T-helper 1 cell treated with Interleukin-12 subunit alpha and Interleukin-12 subunit beta and Interleukin-4 antibody, amounts not matched to agents 30 μg/mL and 1 μg/mL, for 36 hours (primary cell): ENCODE measurements around the gene ENG.

Experiments
- H3K27ac Mint-ChIP-seq: one replicate; pipeline ENCODE4 v1.8.0; 2021; ENCODE audit warnings: mild to moderate bottlenecking, mixed read lengths
- H3K27me3 Mint-ChIP-seq: one replicate; pipeline ENCODE4 v1.8.0; 2021; ENCODE audit warnings: low read depth, mixed read lengths
- H3K36me3 Mint-ChIP-seq: one replicate; pipeline ENCODE4 v1.8.0; 2021; ENCODE audit warnings: low read depth, mixed read lengths
- H3K4me1 Mint-ChIP-seq: one replicate; pipeline ENCODE4 v1.8.0; 2021; ENCODE audit warnings: low read depth, mixed read lengths
- H3K4me3 Mint-ChIP-seq: one replicate; pipeline ENCODE4 v1.8.0; 2021; ENCODE audit warnings: mild to moderate bottlenecking, moderate library complexity, mixed read lengths
- H3K9me3 Mint-ChIP-seq: one replicate; pipeline ENCODE4 v1.8.0; 2021; ENCODE audit warnings: mixed read lengths

The ENG gene

GRCh38 chr9:127863191-127863621 is 8.7 kb upstream of the ENG start:
- peaks cover 31% of the 10 kb centered on the region for H3K4me1 Mint-ChIP-seq
- peak overlapping the region; percentile 83 for H3K27ac Mint-ChIP-seq
- no peak overlapping the region for H3K4me3 Mint-ChIP-seq
- H3K36me3 Mint-ChIP-seq, result peaks cover 13% of the 10 kb centered on the region
- no peaks in the 10 kb centered on the region for H3K27me3 Mint-ChIP-seq
- no peaks in the 10 kb centered on the region for H3K9me3 Mint-ChIP-seq

- H3K27ac Mint-ChIP-seq, result peak overlapping the region; percentile 83
- peaks cover 31% of the 10 kb centered on the region for H3K4me1 Mint-ChIP-seq
- no peaks in the 10 kb centered on the region for H3K27me3 Mint-ChIP-seq
- peaks cover 13% of the 10 kb centered on the region for H3K36me3 Mint-ChIP-seq
- H3K4me3 Mint-ChIP-seq, result no peak overlapping the region
- no peaks in the 10 kb centered on the region for H3K9me3 Mint-ChIP-seq
These were observed 7.9 kb upstream of the ENG start for GRCh38 chr9:127862075-127863011.

- H3K27ac Mint-ChIP-seq, result no peak overlapping the region
- no peaks in the 10 kb centered on the region for H3K27me3 Mint-ChIP-seq
- peaks cover 9% of the 10 kb centered on the region for H3K36me3 Mint-ChIP-seq
- H3K9me3 Mint-ChIP-seq, result no peaks in the 10 kb centered on the region
- no peak overlapping the region for H3K4me3 Mint-ChIP-seq
- peaks cover 29% of the 10 kb centered on the region for H3K4me1 Mint-ChIP-seq
These were observed 6.3 kb upstream of the ENG start for GRCh38 chr9:127860779-127861178.

GRCh38 chr9:127860260-127860659 is 5.8 kb upstream of the ENG start:
- H3K4me3 Mint-ChIP-seq, result no peak overlapping the region
- peaks cover 5% of the 10 kb centered on the region for H3K36me3 Mint-ChIP-seq
- H3K4me1 Mint-ChIP-seq, result peaks cover 24% of the 10 kb centered on the region

GRCh38 chr9:127858041-127858512 is 3.6 kb upstream of the ENG start:
- no peak overlapping the region for H3K27ac Mint-ChIP-seq

More at GRCh38 chr9:127860260-127860659, 5.8 kb upstream of the ENG start:
- no peaks in the 10 kb centered on the region for H3K27me3 Mint-ChIP-seq
- H3K9me3 Mint-ChIP-seq, result no peaks in the 10 kb centered on the region
- no peak overlapping the region for H3K27ac Mint-ChIP-seq

GRCh38 chr9:127857278-127857677 is 2.8 kb upstream of the ENG start:
- H3K36me3 Mint-ChIP-seq, result peaks cover 3% of the 10 kb centered on the region
- no peak overlapping the region for H3K27ac Mint-ChIP-seq
- no peaks in the 10 kb centered on the region for H3K27me3 Mint-ChIP-seq
- H3K9me3 Mint-ChIP-seq, result no peaks in the 10 kb centered on the region
- peaks cover 24% of the 10 kb centered on the region for H3K4me1 Mint-ChIP-seq
- no peak overlapping the region for H3K4me3 Mint-ChIP-seq

More at GRCh38 chr9:127858041-127858512, 3.6 kb upstream of the ENG start:
- H3K4me3 Mint-ChIP-seq, result no peak overlapping the region
- H3K9me3 Mint-ChIP-seq, result no peaks in the 10 kb centered on the region
- peaks cover 27% of the 10 kb centered on the region for H3K4me1 Mint-ChIP-seq
- H3K36me3 Mint-ChIP-seq, result peaks cover 2% of the 10 kb centered on the region
- no peaks in the 10 kb centered on the region for H3K27me3 Mint-ChIP-seq

- H3K27ac Mint-ChIP-seq, result no peak overlapping the region
- H3K4me1 Mint-ChIP-seq, result peaks cover 26% of the 10 kb centered on the region
- H3K4me3 Mint-ChIP-seq, result no peak overlapping the region
- no peaks in the 10 kb centered on the region for H3K9me3 Mint-ChIP-seq
- peaks cover 6% of the 10 kb centered on the region for H3K36me3 Mint-ChIP-seq
- H3K27me3 Mint-ChIP-seq, result no peaks in the 10 kb centered on the region
These were observed 2.3 kb upstream of the ENG start for GRCh38 chr9:127856729-127857116.

- Mint-ChIP-seq H3K36me3 (peaks cover 6% of the 10 kb centered on the region), H3K27ac (peak overlapping the region; percentile 50)
These were observed 1.8 kb upstream of the ENG start for GRCh38 chr9:127856094-127856728.

GRCh38 chr9:127855522-127855921 is 1.1 kb upstream of the ENG start:
- H3K27ac Mint-ChIP-seq, result peak overlapping the region; percentile 52
- peaks cover 3% of the 10 kb centered on the region for H3K9me3 Mint-ChIP-seq
- no peaks in the 10 kb centered on the region for H3K27me3 Mint-ChIP-seq
- H3K4me3 Mint-ChIP-seq, result peak overlapping the region; percentile 63
- H3K4me1 Mint-ChIP-seq, result peaks cover 22% of the 10 kb centered on the region
- H3K36me3 Mint-ChIP-seq, result peaks cover 8% of the 10 kb centered on the region

More at GRCh38 chr9:127856094-127856728, 1.8 kb upstream of the ENG start:
- Mint-ChIP-seq H3K27me3 (no peaks in the 10 kb centered on the region), H3K9me3 (no peaks in the 10 kb centered on the region), H3K4me1 (peaks cover 24% of the 10 kb centered on the region), H3K4me3 (no peak overlapping the region)

GRCh38 chr9:127854960-127855359 is 502 bp upstream of the ENG start:
- Mint-ChIP-seq H3K4me3 (peak overlapping the region; percentile 25), H3K9me3 (peaks cover 3% of the 10 kb centered on the region), H3K27me3 (no peaks in the 10 kb centered on the region), H3K27ac (no peak overlapping the region), H3K36me3 (peaks cover 10% of the 10 kb centered on the region), H3K4me1 (peaks cover 20% of the 10 kb centered on the region)

- Mint-ChIP-seq H3K4me1 (peaks cover 20% of the 10 kb centered on the region), H3K9me3 (peaks cover 15% of the 10 kb centered on the region), H3K36me3 (peaks cover 18% of the 10 kb centered on the region), H3K4me3 (peak overlapping the region; percentile 87), H3K27me3 (no peaks in the 10 kb centered on the region), H3K27ac (peak overlapping the region; percentile 79)
These were observed 910 bp downstream of the ENG start for GRCh38 chr9:127853312-127854183.

GRCh38 chr9:127852829-127853228 is 1.6 kb downstream of the ENG start:
- Mint-ChIP-seq H3K4me1 (peaks cover 20% of the 10 kb centered on the region), H3K27me3 (no peaks in the 10 kb centered on the region), H3K27ac (no peak overlapping the region), H3K4me3 (peak overlapping the region; percentile 42), H3K36me3 (peaks cover 18% of the 10 kb centered on the region), H3K9me3 (peaks cover 17% of the 10 kb centered on the region)

- Mint-ChIP-seq H3K4me1 (peaks cover 20% of the 10 kb centered on the region), H3K27me3 (no peaks in the 10 kb centered on the region), H3K4me3 (no peak overlapping the region), H3K27ac (no peak overlapping the region), H3K36me3 (peaks cover 18% of the 10 kb centered on the region), H3K9me3 (peaks cover 17% of the 10 kb centered on the region)
These were observed 4.1 kb downstream of the ENG start for GRCh38 chr9:127850286-127850830.
